HT-29 (cell line): ENCODE results near the gene UBE2E2. TPM values are rescaled to one million over a fixed set of nuclear protein-coding genes. Genes with fewer than 3 reads are reported as not detected.

Source experiments
- DNase-seq: peaks from one replicate; pipeline ENCODE4 v3.0.0-alpha.2; 2015; ENCODE audit warnings: low spot score
- total RNA-seq: library from RNA; depleted of rRNA; stranded (reverse); fragments of >200 nt; shearing (Covaris generic); gene quantifications from 2 replicates; pipeline ENCODE4 v1.2.3, GENCODE V29; 2014

The UBE2E2 gene
- total RNA-seq, 1 experiment from 2014 or later, result 8.2 TPM

GRCh38 chr3:23239211-23240068, 36.3 kb downstream of the UBE2E2 start:
- no peak for DNase-seq

GRCh38 chr3:23240171-23240785, 37.2 kb downstream of the UBE2E2 start:
- DNase-seq, result no peak

DNA sequence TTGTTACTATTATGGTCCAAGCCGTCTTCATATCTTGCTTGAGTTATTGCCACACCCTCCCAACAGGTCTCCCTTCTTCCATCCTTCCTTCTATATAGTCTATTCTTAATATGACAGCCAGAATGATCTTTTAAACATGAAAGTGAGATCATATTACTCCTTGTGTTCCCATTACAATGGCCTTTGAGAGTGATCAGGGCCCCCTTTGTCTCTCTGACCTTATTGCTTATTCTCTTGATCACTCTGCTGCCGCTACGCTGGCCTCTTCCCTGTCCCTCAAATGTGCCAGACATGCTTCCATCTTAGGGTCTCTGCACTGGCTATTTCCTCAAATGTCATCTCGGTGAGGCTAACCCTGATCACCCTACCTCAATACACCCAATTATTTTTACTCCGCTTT, 38.1 kb downstream of the UBE2E2 start:
- DNase-seq, result no peak

DNA sequence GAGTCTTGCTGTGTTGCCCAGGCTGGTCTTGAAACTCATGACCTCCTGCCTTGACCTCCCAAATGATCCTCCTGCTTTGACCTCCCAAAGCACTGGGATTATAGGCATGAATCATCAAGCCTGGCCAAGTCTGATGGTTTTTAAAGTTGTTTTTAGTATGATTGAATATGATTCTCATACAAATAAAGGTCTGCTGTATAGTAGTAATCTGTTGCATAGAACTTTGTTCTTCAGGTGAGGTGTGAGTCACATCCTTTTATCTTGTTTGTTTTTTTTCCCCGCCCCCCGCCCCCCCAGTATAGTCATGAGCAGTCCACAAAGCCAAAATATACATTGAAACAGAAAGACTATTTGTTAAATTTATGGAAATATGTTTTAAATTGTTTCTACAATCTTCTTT, 39.0 kb downstream of the UBE2E2 start:
- DNase-seq, result no peak

- DNase-seq, result no peak
Observed at GRCh38 chr3:23244324-23245041, 41.4 kb downstream of the UBE2E2 start.

DNA sequence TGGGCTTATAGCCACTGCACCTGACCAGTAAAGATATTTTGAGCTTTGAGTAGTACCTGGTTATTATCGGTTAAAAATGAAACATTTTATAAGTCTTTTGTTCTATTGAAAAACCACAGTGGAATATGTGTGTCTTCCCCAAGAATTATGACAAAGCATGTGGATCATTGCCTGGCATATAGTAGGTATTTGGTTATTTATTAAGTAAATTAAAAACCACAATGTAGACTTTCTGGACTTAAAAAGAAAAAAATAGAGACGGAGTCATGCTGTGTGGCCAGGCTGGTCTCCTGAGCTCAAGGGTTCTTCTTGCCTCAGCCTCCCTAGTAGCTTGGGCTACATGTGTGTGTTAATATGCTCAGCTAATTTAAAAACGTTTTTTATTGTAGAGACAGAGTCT, 43.5 kb downstream of the UBE2E2 start:
- DNase-seq, result no peak

- DNase-seq, result no peak
Observed at GRCh38 chr3:23248594-23249131, 45.5 kb downstream of the UBE2E2 start.

DNA sequence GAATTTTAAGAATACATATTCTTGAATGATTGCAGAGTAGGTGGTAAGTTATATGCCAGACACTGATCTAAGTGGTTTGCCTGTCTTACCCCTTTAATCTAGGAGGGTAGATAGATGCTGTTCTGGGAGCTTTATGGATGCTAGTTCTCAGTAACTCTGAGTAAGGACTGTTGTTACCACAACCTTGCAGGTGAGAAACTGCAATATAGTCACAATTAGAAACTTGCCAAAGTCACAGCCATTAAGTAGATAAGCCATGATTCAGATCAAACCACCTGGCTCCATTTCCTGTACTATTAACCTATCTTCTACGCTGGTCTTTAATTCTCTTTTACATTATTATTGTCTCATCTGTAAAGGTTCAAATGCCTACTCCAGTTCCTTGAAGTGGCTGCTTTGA, 46.8 kb downstream of the UBE2E2 start:
- no peak for DNase-seq

- DNase-seq, result no peak
Observed at GRCh38 chr3:23252122-23252521, 49.0 kb downstream of the UBE2E2 start.

DNA sequence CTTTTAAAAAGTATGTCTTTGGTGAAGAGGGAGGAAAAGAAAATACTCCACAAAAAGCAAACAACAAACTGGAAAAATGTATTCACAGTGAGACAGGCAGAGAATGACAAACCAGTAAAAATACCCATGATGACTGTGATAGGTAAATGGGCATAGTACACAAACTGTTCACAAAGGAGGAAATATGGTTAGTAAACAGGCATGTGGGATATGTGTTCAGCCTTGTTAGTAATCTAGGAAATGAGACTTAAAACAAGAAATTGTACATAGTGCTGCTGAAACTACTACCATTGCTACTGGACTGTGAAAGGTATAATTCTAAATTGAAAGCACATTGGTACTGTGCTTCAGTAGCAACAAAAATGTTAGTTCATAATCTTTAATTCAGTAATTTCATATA, 50.1 kb downstream of the UBE2E2 start:
- DNase-seq, result no peak

DNA sequence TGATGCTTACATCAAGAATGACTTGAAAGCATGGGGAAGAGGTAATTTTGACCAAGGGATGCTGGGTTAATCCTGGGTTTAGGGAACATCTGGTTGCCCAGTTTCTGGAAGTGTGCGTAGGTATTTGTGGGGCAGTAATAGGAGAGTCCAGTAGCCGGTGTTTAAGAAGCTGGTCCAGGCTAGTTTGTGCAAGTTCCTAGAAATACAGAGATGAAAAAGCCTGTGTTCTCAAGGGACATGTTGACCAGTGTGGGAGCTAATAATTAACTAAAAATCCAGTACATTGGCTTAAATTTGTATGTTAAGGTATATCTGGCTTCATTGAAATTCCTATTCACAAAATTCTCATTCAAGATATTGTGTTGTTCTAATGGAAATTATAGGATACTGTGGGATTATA, 51.2 kb downstream of the UBE2E2 start:
- no peak for DNase-seq

- DNase-seq, result no peak
Observed at GRCh38 chr3:23254835-23255234, 51.7 kb downstream of the UBE2E2 start.

DNA sequence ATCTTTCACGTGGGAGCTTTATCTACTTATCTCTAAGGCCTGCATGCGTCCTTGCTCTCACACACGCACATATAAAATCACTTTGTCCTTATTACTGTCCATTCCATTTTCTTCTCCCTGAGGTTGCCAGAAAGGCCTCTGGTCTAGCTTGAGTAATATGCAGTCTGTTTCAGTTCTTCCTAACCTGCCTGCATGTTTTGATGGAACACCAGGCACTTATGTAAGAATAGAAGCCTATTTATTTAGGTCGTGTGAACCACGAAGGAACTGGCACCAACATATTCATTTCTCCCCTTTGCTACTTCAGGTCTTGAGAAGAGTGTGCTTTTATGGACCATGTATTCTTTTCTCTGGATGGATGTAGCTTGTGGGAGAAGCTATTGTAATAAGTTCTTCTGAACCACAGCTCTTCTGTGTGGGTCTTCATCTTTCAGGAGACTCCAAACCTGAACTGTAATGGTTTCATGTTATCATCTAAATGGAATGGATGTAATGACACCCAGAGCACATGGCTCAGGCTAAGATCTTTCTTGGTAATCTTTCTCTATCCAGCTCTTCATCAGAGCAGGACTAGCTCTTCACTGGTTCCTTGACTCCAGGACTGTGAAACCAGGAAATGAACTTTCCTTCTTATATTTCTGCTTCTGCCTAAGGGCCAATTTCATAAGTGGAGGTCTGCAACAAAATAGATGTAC, 53.8 kb downstream of the UBE2E2 start:
- no peak for DNase-seq

DNA sequence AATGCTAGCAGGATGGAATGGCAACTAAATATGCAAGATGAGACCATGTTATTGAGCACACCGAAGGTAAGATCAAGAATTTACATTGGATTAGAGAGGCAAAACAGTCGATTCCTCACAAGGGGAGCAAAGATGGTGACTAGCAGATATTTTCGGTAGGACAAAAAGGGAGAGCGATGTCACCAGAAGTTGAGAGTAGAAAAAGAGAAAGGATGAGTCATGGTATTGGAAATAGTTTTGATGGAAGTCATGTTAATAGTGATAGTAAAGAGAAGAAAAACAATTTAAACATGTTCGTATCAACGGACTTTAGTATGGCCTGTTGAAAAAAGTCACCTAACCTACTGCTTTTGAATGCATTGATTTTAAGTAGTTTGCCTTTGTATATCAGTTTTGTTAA, 55.0 kb downstream of the UBE2E2 start:
- DNase-seq, result no peak

DNA sequence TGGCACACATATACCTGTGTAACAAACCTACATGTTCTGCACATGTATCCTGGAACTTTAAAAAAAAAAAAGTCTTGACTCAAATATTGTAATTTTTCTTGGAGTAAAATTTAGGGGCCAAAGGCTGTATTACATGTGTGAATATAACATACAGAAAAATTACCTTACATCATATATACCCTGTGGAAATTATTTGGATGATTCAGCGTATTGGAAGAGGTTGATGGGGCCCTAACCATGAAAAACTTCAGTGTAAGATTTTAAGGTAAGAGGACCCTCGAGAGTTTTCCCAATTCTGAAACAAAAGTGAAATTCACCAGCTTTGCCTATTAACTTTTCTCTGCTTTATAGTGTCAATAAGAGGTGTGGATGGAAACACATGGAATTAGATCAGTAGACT, 56.4 kb downstream of the UBE2E2 start:
- DNase-seq, result no peak

GRCh38 chr3:23262766-23263165, 59.6 kb downstream of the UBE2E2 start:
- DNase-seq, result no peak

- DNase-seq, result no peak
Observed at GRCh38 chr3:23263796-23264195, 60.7 kb downstream of the UBE2E2 start.

DNA sequence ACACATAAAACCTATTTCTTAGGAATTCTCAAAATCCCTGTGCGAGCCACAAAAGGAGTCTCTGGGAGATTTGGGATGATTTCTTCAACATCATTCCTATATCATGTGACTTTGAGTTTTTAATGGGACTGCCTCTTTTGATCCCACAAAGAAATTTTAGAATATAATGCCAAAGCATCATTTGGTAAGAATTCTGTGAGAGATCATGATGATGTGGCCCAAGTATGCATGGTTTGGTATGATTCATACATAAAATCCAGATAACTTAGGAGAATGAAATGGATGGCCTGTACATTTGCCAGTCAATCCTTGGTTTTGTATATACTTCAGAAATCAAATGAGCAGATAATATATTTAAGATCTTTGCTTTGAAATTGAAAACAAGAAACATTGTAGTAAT, 61.3 kb downstream of the UBE2E2 start:
- DNase-seq, result no peak

DNA sequence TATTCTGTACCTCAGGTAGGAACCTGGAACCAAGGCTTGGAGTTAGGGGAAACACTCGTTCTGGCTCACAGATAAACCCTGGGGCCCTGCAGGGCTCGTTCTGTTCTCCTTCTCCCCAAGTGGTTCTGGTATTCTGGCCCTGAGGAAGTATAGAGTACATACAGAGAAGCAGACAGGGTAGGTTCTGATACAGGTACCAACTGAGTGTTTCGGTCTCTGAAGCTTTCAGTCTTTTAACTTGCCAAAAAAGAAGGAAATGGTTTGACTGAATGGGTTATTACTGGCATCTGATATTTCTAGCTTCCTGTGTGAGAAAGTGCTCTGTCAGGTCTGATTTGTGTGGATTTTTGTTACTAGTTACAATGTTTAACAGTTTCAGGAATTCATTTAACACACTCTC, 67.3 kb downstream of the UBE2E2 start:
- DNase-seq, result no peak

- no peak for DNase-seq
Observed at GRCh38 chr3:23271876-23272741, 69.0 kb downstream of the UBE2E2 start.

DNA sequence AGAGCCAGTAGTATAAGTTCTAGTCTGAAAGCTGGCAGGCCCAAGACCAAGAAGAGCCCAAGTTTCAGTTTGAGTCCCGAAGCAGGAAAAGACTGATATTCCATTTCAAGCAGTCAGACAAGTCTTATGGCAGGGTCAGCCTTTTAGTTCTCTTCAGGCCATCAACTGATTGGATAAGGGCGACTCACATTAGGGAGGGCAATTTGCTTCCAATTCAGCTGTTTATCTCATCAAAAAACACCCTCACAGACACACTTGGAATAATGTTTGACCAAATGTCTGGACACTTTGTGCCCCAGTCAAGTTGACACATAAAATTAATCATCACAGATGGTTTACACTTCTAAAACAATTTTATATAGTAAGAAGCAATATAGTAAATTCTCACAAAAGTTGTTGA, 69.7 kb downstream of the UBE2E2 start:
- no peak for DNase-seq
